ENCODE data around the gene BAHCC1. TPM values are rescaled to one million over a fixed set of nuclear protein-coding genes. Genes with fewer than 3 reads are reported as not detected.
A peak's percentile ranks its signal among the peaks of the same experiment; 100 is the strongest.

Gene BAHCC1
- total and polyA plus RNA-seq, 2 of the 4 experiments (the other 2 are of a cell fraction): 0.36 to 7.8 TPM

DNA sequence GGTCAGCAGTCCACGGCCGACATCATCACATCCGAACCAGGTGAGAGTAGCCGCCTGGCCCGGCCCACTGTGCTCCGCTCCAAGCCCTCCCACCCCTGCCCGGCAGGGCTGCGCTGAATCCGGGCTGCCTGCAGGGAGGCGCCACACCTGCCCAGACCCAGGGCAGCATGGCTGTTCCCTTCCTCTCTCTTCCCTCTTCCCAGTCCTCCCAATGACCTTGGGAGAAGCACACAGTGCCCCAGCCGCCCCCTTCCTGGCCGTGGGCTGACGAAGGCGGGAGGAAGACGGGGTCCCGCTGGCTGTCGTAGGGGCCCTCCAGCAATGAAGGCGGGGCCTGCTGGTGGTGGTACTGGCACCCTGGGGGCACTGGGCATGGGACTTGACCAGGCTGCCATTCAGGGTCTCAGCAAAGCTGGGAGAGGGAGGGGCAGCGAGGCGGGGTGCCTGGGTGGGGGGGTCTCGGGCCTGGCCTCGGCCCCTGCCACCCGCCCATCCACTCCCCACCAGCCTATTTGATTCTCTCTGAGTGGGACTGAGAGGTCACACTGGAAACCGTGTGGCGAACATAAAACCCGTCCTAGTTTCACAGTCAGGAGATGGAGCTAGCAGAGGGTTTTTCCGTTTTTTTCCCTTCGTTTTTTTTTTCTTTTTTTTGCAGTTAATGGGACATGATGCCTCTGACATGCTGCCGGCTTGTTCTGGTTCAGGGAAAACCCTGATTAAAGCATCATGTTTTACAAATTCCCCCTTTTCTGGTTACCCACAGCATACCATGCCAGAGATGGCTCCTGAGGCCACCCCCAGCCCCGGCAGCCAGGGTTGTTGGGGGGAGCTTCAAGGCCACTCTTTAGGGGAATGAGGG, 50.6 kb downstream of the BAHCC1 start:
- H3K27me3 ChIP-seq (ENCODE audit: control insufficient read depth, insufficient read depth, low read length): no peaks in the 10 kb centered on the region
- no peak overlapping the region for H3K23ac ChIP-seq (ENCODE audit: low read depth, low read length)
- H3K4me2 ChIP-seq (ENCODE audit: low read depth, low read length): no peak overlapping the region
- H3K9me1 ChIP-seq (ENCODE audit: insufficient read depth, low read length): no peaks in the 10 kb centered on the region
- H3K9me3 ChIP-seq (ENCODE audit: control insufficient read depth, insufficient read depth, low read length): no peaks in the 10 kb centered on the region
- ChIA-PET POLR2A (ENCODE audit: unreplicated experiment) (no interaction called here), CTCF (no interaction called here)
- H3K56ac ChIP-seq (ENCODE audit: extremely low read depth, insufficient read depth, low read length): no peak overlapping the region
- no TSS peak for BruUV-seq (replicated peaks)
- intact Hi-C loops (cut with micrococcal nuclease) (no loop called here), dilution Hi-C loops (cut with HindIII; ENCODE audit: low sequenced_read_pairs, unreplicated experiment) (no loop called here), in situ Hi-C loops (cut with MboI; ENCODE audit: low sequenced_read_pairs) (no loop called here)
- H3K4ac ChIP-seq (ENCODE audit: low read depth, low read length): no peak overlapping the region
- TF ChIP-seq CHD1 (IDR thresholded peaks at IDR 0.05; ENCODE audit: low read depth, low read length): no peak
- no peak overlapping the region for H2AK9ac ChIP-seq (replicated peaks; ENCODE audit: low read depth, low read length, poor library complexity)
- no peak overlapping the region for H2BK120ac ChIP-seq (ENCODE audit: low read depth, low read length)
- no peak overlapping the region for H3K14ac ChIP-seq (replicated peaks; ENCODE audit: low read depth, low read length)
- DNase-seq: no peak
- H2AK5ac ChIP-seq (ENCODE audit: low read depth, low read length): no peak overlapping the region
- no peak overlapping the region for H3K18ac ChIP-seq (ENCODE audit: low read depth, low read length)
- peaks cover 19% of the 10 kb centered on the region for H3K36me3 ChIP-seq (ENCODE audit: control insufficient read depth, insufficient read depth, low read length)
- peak overlapping the region; percentile 21 for H2AFZ ChIP-seq (replicated peaks; ENCODE audit: low read length, poor library complexity)
- no peaks in the 10 kb centered on the region for H3K79me1 ChIP-seq (ENCODE audit: low read depth in 1 of 2, low read length in 2 of 2)
- H2BK20ac ChIP-seq (ENCODE audit: low read depth, low read length): no peak overlapping the region
- H3K4me1 ChIP-seq (ENCODE audit: control insufficient read depth, insufficient read depth, low read length): no peaks in the 10 kb centered on the region
- H3K9ac ChIP-seq (ENCODE audit: low read depth, low read length): no peak overlapping the region
- 94% methylated on average over 11 of the region's 30 CpGs; no CpG with 5 or more reads in 1 of the 2 experiments for WGBS, 2 experiments (ENCODE audit: extremely low coverage in 2 of 2, insufficient read length in 1 of 2)
- no peak overlapping the region for H2BK5ac ChIP-seq (ENCODE audit: low read depth, low read length, poor library complexity, severe bottlenecking)
- no peak overlapping the region for H3K4me3 ChIP-seq (ENCODE audit: insufficient read depth, low read depth, low read length)
- H4K8ac ChIP-seq (ENCODE audit: low read depth in 2 of 2, low read length in 2 of 2): no peak overlapping the region
- H4K5ac ChIP-seq (ENCODE audit: low read depth, low read length): no peak overlapping the region
- H4K20me1 ChIP-seq (ENCODE audit: insufficient read depth, low read length): no peaks in the 10 kb centered on the region
- ATAC-seq (ENCODE audit: low read depth): no peak; the same call in 1 of the 2 replicates
- H4K91ac ChIP-seq (ENCODE audit: insufficient read depth, low read depth, low read length): no peak overlapping the region
- no peak overlapping the region for H3K27ac ChIP-seq (ENCODE audit: insufficient read depth, low read length)
- no peak overlapping the region for H2BK15ac ChIP-seq (ENCODE audit: low read depth, low read length)
